ENCODE results near the gene IL2RA. TPM values are rescaled to one million over a fixed set of nuclear protein-coding genes. Genes with fewer than 3 reads are reported as not detected.
A peak's percentile ranks its signal among the peaks of the same experiment; 100 is the strongest.

IL2RA gene
- polyA plus RNA-seq, 3 donors: 0.06 TPM; not detected in 2

GRCh38 chr10:6020826-6021225, 41.3 kb downstream of the IL2RA start:
- WGBS (ENCODE audit: insufficient coverage): 66% methylated on average over 8 of the region's 9 CpGs

GRCh38 chr10:6019796-6020195, 42.4 kb downstream of the IL2RA start:
- TF ChIP-seq, protein P1, sequence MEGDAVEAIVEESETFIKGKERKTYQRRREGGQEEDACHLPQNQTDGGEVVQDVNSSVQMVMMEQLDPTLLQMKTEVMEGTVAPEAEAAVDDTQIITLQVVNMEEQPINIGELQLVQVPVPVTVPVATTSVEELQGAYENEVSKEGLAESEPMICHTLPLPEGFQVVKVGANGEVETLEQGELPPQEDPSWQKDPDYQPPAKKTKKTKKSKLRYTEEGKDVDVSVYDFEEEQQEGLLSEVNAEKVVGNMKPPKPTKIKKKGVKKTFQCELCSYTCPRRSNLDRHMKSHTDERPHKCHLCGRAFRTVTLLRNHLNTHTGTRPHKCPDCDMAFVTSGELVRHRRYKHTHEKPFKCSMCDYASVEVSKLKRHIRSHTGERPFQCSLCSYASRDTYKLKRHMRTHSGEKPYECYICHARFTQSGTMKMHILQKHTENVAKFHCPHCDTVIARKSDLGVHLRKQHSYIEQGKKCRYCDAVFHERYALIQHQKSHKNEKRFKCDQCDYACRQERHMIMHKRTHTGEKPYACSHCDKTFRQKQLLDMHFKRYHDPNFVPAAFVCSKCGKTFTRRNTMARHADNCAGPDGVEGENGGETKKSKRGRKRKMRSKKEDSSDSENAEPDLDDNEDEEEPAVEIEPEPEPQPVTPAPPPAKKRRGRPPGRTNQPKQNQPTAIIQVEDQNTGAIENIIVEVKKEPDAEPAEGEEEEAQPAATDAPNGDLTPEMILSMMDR (IDR thresholded peaks at IDR 0.05): no peak
- Histone ChIP-seq H3K36me3 (replicated peaks in 1 of 2; ENCODE audit: control insufficient read depth in 1 of 2, insufficient read depth in 2 of 2, low read length in 2 of 2) (no peaks in the 10 kb centered on the region), H3K79me2 (ENCODE audit: insufficient read depth, low read length) (no peaks in the 10 kb centered on the region), H3K4me3 (replicated peaks in 1 of 3; ENCODE audit: low read depth in 2 of 3, low read length in 3 of 3) (no peak overlapping the region), H3K27me3 (ENCODE audit: control insufficient read depth in 2 of 2, insufficient read depth in 2 of 2, low read length in 2 of 2) (no peaks in the 10 kb centered on the region), H3K9me3 (replicated peaks in 1 of 2; ENCODE audit: control insufficient read depth in 1 of 2, insufficient read depth in 1 of 2, low read length in 2 of 2) (no peaks in the 10 kb centered on the region), H3K27ac (ENCODE audit: low read depth in 1 of 2, low read length in 2 of 2) (no peak overlapping the region), H3K4me2 (replicated peaks; ENCODE audit: extremely low read depth, low read length, poor library complexity, severe bottlenecking) (no peak overlapping the region), H4K20me1 (ENCODE audit: insufficient read depth, low read length) (no peaks in the 10 kb centered on the region), H3K4me1 (ENCODE audit: control insufficient read depth in 1 of 2, insufficient read depth in 2 of 2, low read length in 2 of 2) (no peaks in the 10 kb centered on the region), H2AFZ (ENCODE audit: insufficient read depth, low read depth, low read length, poor library complexity, severe bottlenecking) (no peak overlapping the region), H3K9ac (ENCODE audit: insufficient read depth, low read length, poor library complexity, severe bottlenecking) (no peak overlapping the region)
- no peaks in the 10 kb centered on the region for H3K36me3 Mint-ChIP-seq
- WGBS (ENCODE audit: insufficient coverage): 89% methylated on average over 11 of the region's 12 CpGs
- intact Hi-C loops (cut with micrococcal nuclease): no loop called here
- H3K4me3 Mint-ChIP-seq: no peak overlapping the region
- no peak for DNase-seq
- H3K9me3 Mint-ChIP-seq: peaks cover 0 to 1% (median 0%) of the 10 kb centered on the region in 7 donors
- H3K27me3 Mint-ChIP-seq (ENCODE audit: low read depth in 3 of 3): peaks cover 0 to 2% (median 0%) of the 10 kb centered on the region in 3 donors
- peaks cover 2% of the 10 kb centered on the region for H3K4me1 Mint-ChIP-seq
- H3K27ac Mint-ChIP-seq: peak overlapping the region in 1 of 7 donors; percentile 21

More at GRCh38 chr10:6020826-6021225, 41.3 kb downstream of the IL2RA start:
- Histone ChIP-seq H3K9me3 (replicated peaks in 1 of 2; ENCODE audit: control insufficient read depth in 1 of 2, insufficient read depth in 1 of 2, low read length in 2 of 2) (no peaks in the 10 kb centered on the region), H3K36me3 (replicated peaks in 1 of 2; ENCODE audit: control insufficient read depth in 1 of 2, insufficient read depth in 2 of 2, low read length in 2 of 2) (no peaks in the 10 kb centered on the region), H3K9ac (ENCODE audit: insufficient read depth, low read length, poor library complexity, severe bottlenecking) (no peak overlapping the region), H3K27me3 (ENCODE audit: control insufficient read depth in 2 of 2, insufficient read depth in 2 of 2, low read length in 2 of 2) (no peaks in the 10 kb centered on the region), H3K4me3 (replicated peaks in 1 of 3; ENCODE audit: low read depth in 2 of 3, low read length in 3 of 3) (no peak overlapping the region), H4K20me1 (ENCODE audit: insufficient read depth, low read length) (no peaks in the 10 kb centered on the region), H2AFZ (ENCODE audit: insufficient read depth, low read depth, low read length, poor library complexity, severe bottlenecking) (no peak overlapping the region), H3K79me2 (ENCODE audit: insufficient read depth, low read length) (no peaks in the 10 kb centered on the region), H3K4me1 (ENCODE audit: control insufficient read depth in 1 of 2, insufficient read depth in 2 of 2, low read length in 2 of 2) (no peaks in the 10 kb centered on the region), H3K4me2 (replicated peaks; ENCODE audit: extremely low read depth, low read length, poor library complexity, severe bottlenecking) (no peak overlapping the region), H3K27ac (ENCODE audit: low read depth in 1 of 2, low read length in 2 of 2) (no peak overlapping the region)
- Mint-ChIP-seq H3K36me3 (no peaks in the 10 kb centered on the region), H3K4me1 (peaks cover 2% of the 10 kb centered on the region), H3K4me3 (no peak overlapping the region), H3K27ac (peak overlapping the region in 1 of 7 donors; percentile 60), H3K9me3 (peaks cover 0 to 1% (median 0%) of the 10 kb centered on the region in 7 donors), H3K27me3 (ENCODE audit: low read depth in 3 of 3) (peaks cover 0 to 2% (median 0%) of the 10 kb centered on the region in 3 donors)
- TF ChIP-seq, protein P1 (IDR thresholded peaks at IDR 0.05): no peak
- DNase-seq: no peak
- intact Hi-C loops (cut with micrococcal nuclease): no loop called here
